ENCODE data around the gene NPAS3. TPM values are rescaled to one million over a fixed set of nuclear protein-coding genes. Genes with fewer than 3 reads are reported as not detected.

Gene NPAS3
- not detected in 2 replicates for total RNA-seq (2014; rRNA removed; shearing (Covaris generic))

DNA sequence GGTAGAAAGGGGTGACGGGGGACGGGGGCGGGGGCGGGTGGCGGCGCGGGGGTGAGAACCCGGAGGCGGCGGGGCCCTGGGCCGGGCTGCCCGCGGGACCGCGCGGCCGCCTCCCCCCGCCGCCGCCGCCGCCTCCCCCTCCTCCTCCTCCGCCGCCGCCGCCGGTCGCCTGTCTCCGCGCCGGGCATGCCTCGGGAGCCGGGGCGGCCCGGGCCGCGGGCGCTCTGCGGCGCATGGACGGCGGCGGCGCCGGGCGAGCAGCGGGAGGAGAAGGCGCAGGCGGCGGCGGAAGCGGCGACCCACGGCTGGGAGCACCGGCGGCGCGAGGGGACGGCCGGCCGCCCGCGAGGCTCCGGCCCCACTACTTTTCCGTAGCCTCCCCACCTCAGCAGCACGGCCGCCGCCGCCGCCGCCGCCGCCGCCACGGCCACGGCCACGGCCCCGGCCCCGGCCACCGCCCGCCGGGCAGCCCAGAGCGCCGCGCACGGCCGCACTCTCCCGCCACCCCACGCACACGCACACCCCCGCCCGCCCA is at the start of gene NPAS3:
TSS of gene NPAS3 (plus strand) at position 161 of the 535 bp plus-strand sequence.
- in situ Hi-C loops (cut with HindIII; ENCODE audit: low sequenced_read_pairs) = no loop called here
- no peak for DNase-seq (ENCODE audit: low spot score)

GRCh38 chr14:32896979-32897697 is 41.5 kb upstream of the NPAS3 start:
- peak; percentile 7 for DNase-seq (ENCODE audit: low spot score)
- in situ Hi-C loops (cut with HindIII; ENCODE audit: low sequenced_read_pairs) = no loop called here

- no peak for DNase-seq (ENCODE audit: low spot score)
- in situ Hi-C loops (cut with HindIII; ENCODE audit: low sequenced_read_pairs) = no loop called here
Measured at GRCh38 chr14:32897698-32898064, 41.0 kb upstream of the NPAS3 start.

DNA sequence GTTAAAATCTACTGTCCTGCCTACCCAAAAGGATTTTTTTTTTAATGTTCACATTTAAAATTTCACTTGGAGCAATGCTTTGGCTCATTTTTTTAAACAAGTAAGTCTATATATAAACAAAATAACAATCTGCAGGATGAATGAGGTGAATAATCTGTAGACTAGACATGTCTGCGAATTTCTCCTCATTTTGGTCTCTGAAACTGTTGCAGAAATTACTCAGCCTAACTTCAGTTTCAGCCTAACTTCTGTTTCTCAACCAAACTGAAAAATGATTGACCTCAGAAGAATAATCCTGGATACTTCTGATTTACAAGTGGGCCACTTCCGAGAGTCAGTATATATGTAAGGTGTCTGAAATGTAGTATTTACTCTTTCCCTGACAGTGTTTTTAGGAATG is 39.8 kb upstream of the NPAS3 start:
- no peak for DNase-seq (ENCODE audit: low spot score)
- in situ Hi-C loops (cut with HindIII; ENCODE audit: low sequenced_read_pairs) = no loop called here

GRCh38 chr14:32900547-32900946 is 38.1 kb upstream of the NPAS3 start:
- in situ Hi-C loops (cut with HindIII; ENCODE audit: low sequenced_read_pairs) = no loop called here
- DNase-seq (ENCODE audit: low spot score) = no peak

- in situ Hi-C loops (cut with HindIII; ENCODE audit: low sequenced_read_pairs) = no loop called here
- no peak for DNase-seq (ENCODE audit: low spot score)
Measured at GRCh38 chr14:32905013-32905412, 33.7 kb upstream of the NPAS3 start.

- DNase-seq (ENCODE audit: low spot score) = no peak
- in situ Hi-C loops (cut with HindIII; ENCODE audit: low sequenced_read_pairs) = no loop called here
Measured at GRCh38 chr14:32906672-32907071, 32.0 kb upstream of the NPAS3 start.

DNA sequence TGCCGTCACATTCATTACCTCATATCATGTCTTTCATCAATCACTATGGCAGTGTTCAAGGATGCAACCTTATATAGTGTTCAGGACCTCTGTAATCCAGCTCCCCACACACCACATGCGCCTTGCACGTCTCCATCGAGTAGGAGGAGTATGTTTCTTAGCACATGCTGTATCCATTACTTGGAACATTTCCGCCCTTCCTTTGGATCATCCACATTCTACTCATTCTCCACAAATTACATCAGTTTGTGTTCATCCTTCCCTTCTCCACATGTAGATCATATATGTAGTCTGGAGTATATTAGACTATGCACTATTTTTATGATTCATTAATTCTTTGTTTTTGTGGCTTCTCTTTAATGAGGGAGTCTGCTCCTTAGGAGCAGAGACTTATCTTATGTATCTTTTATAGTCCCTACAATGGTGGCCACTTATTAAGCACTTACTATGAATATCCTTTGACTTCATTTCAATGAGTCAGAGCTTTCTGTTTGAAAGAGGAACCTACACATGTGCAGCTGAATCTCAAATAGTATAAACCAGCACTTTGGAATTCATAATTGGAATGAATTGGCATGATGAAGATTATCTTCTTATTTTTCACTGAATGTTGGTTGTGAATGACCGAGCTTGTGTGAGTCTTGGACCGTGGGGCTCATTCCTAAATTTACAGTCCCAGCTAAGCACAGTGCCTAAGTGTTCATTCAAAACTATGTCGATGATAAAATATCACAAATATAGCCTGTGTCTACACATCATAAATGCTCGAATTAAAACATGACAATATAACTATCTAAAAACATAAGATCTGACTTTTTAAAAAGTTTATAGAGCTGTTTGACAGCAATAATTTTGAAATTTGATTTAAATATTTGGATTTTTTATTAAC is 30.2 kb upstream of the NPAS3 start:
- DNase-seq (ENCODE audit: low spot score) = no peak
- in situ Hi-C loops (cut with HindIII; ENCODE audit: low sequenced_read_pairs) = no loop called here

DNA sequence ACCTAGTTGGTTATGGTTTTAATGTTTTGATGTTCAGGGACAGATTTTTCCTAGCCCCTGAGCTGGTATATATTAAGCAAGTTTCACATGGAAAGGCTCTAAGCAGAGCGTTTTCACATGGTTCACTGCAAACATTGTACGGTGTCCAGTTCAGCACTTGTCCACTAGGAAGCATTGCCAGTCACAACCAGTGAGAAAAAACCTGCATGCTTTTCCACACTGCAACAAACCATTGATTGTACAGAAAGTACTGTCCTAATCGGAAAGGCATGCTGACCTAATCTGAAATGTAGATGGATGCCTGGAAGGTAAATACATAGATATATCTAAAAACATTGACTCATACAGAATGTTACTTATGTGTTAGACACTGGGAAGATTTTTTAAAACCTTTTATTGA is 25.0 kb upstream of the NPAS3 start:
- in situ Hi-C loops (cut with HindIII; ENCODE audit: low sequenced_read_pairs) = no loop called here
- peak; percentile 8 for DNase-seq (ENCODE audit: low spot score)

DNA sequence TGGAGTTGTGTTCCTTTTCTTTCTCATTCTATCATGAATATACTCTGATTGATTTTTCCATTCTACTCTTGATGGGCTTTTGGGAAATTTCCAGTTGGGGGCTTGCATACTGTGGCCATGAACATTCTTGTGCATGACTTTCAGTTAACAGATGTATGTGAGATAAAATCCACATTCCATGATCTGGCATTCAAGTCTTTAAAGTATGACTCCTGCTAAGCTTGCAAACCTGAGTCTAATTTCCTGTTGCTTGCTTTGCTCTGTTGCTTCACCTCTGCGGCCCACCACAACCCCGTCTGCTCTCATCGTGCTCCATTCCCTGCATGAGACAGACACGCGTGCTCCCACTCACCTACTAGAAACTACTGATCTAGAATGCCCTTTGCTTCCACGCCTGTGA is 24.3 kb upstream of the NPAS3 start:
- in situ Hi-C loops (cut with HindIII; ENCODE audit: low sequenced_read_pairs) = no loop called here
- no peak for DNase-seq (ENCODE audit: low spot score)

- in situ Hi-C loops (cut with HindIII; ENCODE audit: low sequenced_read_pairs) = no loop called here
- DNase-seq (ENCODE audit: low spot score) = no peak
Measured at GRCh38 chr14:32920696-32921276, 17.9 kb upstream of the NPAS3 start.

DNA sequence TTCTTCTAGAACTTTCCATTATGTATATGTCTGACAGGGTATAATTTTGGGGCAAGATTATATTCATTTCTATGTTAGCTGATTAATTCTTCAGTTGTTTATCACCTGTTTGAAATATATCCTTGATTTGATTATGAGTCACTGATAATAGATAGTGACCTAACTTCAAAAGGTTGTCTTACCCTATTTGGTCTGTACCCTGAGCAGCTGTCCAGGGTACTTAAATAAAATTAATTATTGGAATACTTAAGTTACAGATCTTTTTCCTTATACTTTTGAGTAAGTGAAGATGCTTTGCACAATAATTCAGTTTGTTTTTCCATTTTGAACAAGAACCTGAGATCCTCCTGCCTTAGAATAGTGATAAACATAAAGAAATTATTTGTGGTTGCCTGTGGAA is 13.2 kb upstream of the NPAS3 start:
- DNase-seq (ENCODE audit: low spot score) = no peak
- in situ Hi-C loops (cut with HindIII; ENCODE audit: low sequenced_read_pairs) = no loop called here

DNA sequence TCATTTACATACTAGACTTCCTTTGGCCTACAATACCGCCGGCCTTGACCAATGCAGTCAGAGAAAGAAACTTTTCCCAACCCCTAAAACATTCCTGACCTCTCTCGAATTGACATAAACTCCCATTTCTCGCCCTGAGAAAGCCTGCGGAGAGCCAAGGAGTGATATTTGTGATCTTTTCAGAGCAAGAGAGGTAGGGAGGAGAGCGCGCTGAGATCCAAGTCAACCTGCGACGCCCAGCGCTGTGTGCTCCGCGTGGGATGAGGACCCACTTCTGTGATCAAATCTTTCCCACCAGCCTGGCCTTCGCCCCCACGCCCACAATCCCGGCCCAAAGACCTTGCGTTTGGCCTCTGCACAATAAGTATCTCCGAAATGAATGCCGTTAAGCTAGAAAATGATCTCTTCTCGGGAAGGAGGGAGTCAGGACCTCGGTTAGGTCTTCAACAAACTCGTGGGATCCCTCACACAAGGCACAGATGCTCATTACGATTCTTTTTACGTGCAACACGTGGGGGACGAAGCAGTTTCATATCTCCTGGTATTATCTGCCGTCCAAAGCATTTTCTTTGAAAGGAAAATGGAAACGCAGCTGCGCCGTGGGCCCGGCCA is 6.3 kb upstream of the NPAS3 start:
- DNase-seq (ENCODE audit: low spot score) = no peak
- in situ Hi-C loops (cut with HindIII; ENCODE audit: low sequenced_read_pairs) = no loop called here

DNA sequence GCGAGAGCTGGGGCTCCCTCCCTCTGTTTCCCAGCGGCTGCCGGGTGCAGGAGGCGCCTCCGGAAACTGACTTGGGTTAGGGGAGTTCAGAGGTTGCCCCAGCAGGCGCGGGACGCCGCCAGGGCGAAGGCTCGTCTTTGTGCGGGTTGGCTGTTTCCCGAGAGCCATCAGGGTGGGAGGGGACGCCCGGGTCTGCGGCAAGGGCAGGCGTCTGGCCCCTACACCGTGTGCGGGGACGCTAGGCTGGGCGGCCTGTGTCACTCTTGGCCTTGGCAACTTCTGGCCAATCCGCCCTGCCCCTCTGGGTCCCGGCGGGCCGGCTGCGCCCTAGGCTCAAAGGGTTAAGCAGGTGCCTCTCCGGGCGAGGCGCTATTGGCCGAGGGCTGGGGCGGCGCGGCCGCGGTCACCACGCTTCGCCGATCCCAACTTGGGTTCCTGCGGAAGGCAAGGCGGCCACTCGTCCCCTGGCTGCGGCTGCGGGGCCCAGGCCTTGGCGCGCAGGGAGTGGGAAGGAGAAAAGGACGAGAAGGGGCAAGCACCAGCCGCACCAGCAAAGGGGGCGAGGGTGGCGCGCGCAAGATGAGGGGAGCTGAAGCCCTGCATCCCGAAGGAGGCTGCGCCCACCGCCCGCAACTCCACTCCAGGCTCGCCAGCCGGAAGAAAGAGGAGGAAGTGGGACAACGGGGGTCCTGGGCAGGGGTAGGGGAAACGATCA is 5.6 kb upstream of the NPAS3 start:
- in situ Hi-C loops (cut with HindIII; ENCODE audit: low sequenced_read_pairs) = no loop called here
- DNase-seq (ENCODE audit: low spot score) = no peak

- in situ Hi-C loops (cut with HindIII; ENCODE audit: low sequenced_read_pairs) = no loop called here
- DNase-seq (ENCODE audit: low spot score) = no peak
Measured at GRCh38 chr14:32933629-32934072, 5.0 kb upstream of the NPAS3 start.

- in situ Hi-C loops (cut with HindIII; ENCODE audit: low sequenced_read_pairs) = no loop called here
- DNase-seq (ENCODE audit: low spot score) = no peak
Measured at GRCh38 chr14:32934073-32934880, 4.4 kb upstream of the NPAS3 start.

GRCh38 chr14:32934881-32935633 is 3.6 kb upstream of the NPAS3 start:
- DNase-seq (ENCODE audit: low spot score) = no peak

More at GRCh38 chr14:32934881-32935633, 3.6 kb upstream of the NPAS3 start:
- in situ Hi-C loops (cut with HindIII; ENCODE audit: low sequenced_read_pairs) = no loop called here
